Panc1 (cell line): ENCODE measurements around the gene GNA12. TPM values are rescaled to one million over a fixed set of nuclear protein-coding genes. Genes with fewer than 3 reads are reported as not detected.

Experiments used
- ATAC-seq: fragments of 200-7000 bp; cut with Tn5 transposase; 2 replicates; pipeline ENCODE4 v1.9.1; 2020; ENCODE audit warnings: mild to moderate bottlenecking, moderate library complexity
- BruUV-seq: library from RNA; stranded (reverse); fragments of 400-500 nt; replicated peaks from 2 replicates; lab custom pipeline; 2021; lab: Mats Ljungman, UMichigan
- CTCF ChIA-PET: fragments of 300-600 bp; sonication (Branson Sonifier 250); formaldehyde crosslinking; loops from one replicate; lab custom pipeline; 2022; ENCODE audit warnings: antibody characterized with exemption; lab: Charles Lee
- POLR2A ChIA-PET: fragments of 300-600 bp; sonication (Branson Sonifier 250); formaldehyde crosslinking; loops from one replicate; lab custom pipeline; 2022; ENCODE audit warnings: antibody characterized with exemption; lab: Charles Lee
- DNase-seq: peaks from one replicate; pipeline ENCODE4 v3.0.0-alpha.2; 2010; ENCODE audit warnings: low read depth, low spot score
- H3K27ac ChIP-seq: 2 replicates; pipeline ENCODE4 v1.5.1; 2011; ENCODE audit warnings: mild to moderate bottlenecking, low read length, inconsistent platforms
- H3K27me3 ChIP-seq: fragments of 200-500 bp; sonication (Bioruptor generic); 2 replicates; pipeline ENCODE4 v1.6.0; 2014; ENCODE audit warnings: low read length, inconsistent platforms; ENCODE audit not compliant: control insufficient read depth, insufficient read depth
- H3K36me3 ChIP-seq: fragments of 200-500 bp; sonication (Bioruptor generic); 2 replicates; pipeline ENCODE4 v1.5.1; 2014; ENCODE audit warnings: inconsistent platforms, mild to moderate bottlenecking, low read length, moderate library complexity; ENCODE audit not compliant: control insufficient read depth, insufficient read depth
- H3K4me1 ChIP-seq: 2 replicates; pipeline ENCODE4 v1.5.1; 2011; ENCODE audit warnings: inconsistent platforms, mild to moderate bottlenecking, low read length, moderate library complexity; ENCODE audit not compliant: control insufficient read depth, insufficient read depth
- H3K4me3 ChIP-seq, 2 experiments: 2 replicates each; pipeline ENCODE4 v1.5.1; 2011 to 2012; ENCODE audit warnings: low read depth in 2 of 2, low read length in 2 of 2, mild to moderate bottlenecking in 2 of 2, inconsistent platforms in 1 of 2, moderate library complexity in 1 of 2
- H3K9me3 ChIP-seq: fragments of 200-500 bp; sonication (Bioruptor generic); 2 replicates; pipeline ENCODE4 v1.5.1; 2014; ENCODE audit warnings: low read depth, mild to moderate bottlenecking, inconsistent platforms, low read length, moderate library complexity; ENCODE audit not compliant: control insufficient read depth, insufficient read depth
- POLR2AphosphoS5 ChIP-seq: IDR thresholded peaks from 2 replicates; pipeline ENCODE4 v1.6.1; 2012; ENCODE audit warnings: mild to moderate bottlenecking, low read depth, low read length, moderate library complexity
- SIN3A ChIP-seq: IDR thresholded peaks from 2 replicates; pipeline ENCODE4 v1.6.1; 2012; ENCODE audit warnings: low read depth, mild to moderate bottlenecking, low read length, moderate library complexity, borderline replicate concordance; ENCODE audit not compliant: insufficient read depth
- TCF7L2 ChIP-seq: IDR thresholded peaks from 2 replicates; pipeline ENCODE4 v1.6.1; 2011; ENCODE audit warnings: mild to moderate bottlenecking, low read depth, low read length, inconsistent platforms
- in situ Hi-C: cut with HindIII; loops from 2 replicates; pipeline ENCODE4 v1.10.0; 2016; ENCODE audit warnings: low sequenced_read_pairs, low pct_unique_long_range_greater_than_20kb
- intact Hi-C: fragments of 100-400 bp; cut with micrococcal nuclease; formaldehyde crosslinking; loops from one replicate; pipeline ENCODE4 v1.10.0; 2022; ENCODE audit not compliant: unreplicated experiment
- total RNA-seq: library from RNA; stranded (reverse); gene quantifications from one replicate; pipeline ENCODE4 v1.2.1, GENCODE V29; 2021; ENCODE audit not compliant: unreplicated experiment
- TF ChIP-seq, protein P1 (sequence below), 2 experiments: IDR thresholded peaks; 2 replicates each; pipeline ENCODE4 v1.6.1; 2011 to 2012; ENCODE audit warnings: low read depth in 2 of 2, control low read depth in 1 of 2, low read length in 1 of 2, mild to moderate bottlenecking in 1 of 2, moderate library complexity in 1 of 2; ENCODE audit not compliant: insufficient read depth in 1 of 2
- TF ChIP-seq, protein P2 (sequence below): fragments of 450-650 bp; IDR thresholded peaks from 2 replicates; pipeline ENCODE4 v1.5.1; 2017; ENCODE audit warnings: mild to moderate bottlenecking

GNA12 gene
- total RNA-seq, 1 experiment from 2014 or later: 139 TPM

DNA sequence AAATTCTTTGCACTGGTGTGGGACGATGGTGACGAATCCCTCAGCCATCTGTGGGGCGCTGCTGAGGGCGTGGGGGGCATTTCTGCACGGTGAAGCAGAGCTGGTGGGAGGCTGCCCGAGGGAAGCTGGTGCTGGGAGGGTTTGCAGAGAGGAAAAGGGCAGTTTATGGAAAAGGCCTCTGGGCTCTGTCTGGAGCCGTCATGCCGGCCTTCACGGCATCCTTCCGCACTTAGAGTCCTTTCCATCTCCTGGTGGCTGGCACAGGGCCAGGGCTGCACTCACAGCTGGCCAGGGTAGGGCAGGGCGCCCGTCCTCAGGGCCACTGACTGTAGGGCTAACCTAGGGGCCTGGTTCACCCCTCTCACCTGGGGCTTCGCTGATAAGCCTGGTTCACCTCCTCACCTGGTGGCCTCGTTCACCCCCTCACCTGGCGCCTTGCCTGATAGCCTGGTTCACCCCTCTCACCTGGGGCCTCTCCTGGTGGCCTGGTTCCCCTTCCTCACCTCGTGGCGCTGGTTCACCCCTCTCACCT is 156.7 kb downstream of the GNA12 start:
- no TSS peak for BruUV-seq
- Histone ChIP-seq H3K27ac (no peak overlapping the region), H3K4me1 (peaks cover 3% of the 10 kb centered on the region; the same call in 1 of the 2 replicates), H3K36me3 (no peaks in the 10 kb centered on the region), H3K9me3 (no peaks in the 10 kb centered on the region), H3K27me3 (peaks cover 3% of the 10 kb centered on the region; the same call in 1 of the 2 replicates), H3K4me3 (peak overlapping the region; percentile 17 to 23; a peak in 3 of 4 replicates)
- CTCF ChIA-PET: interaction anchor here (0.7 kb wide), 2 partner anchors 33 to 282 kb away, joined by 3 read pairs; no protein-coding TSS in a partner anchor
- DNase-seq (no peak), ATAC-seq (no peak; the same call in 1 of the 2 replicates)
- intact Hi-C loops: loop anchor here (10.0 kb wide), 1 partner anchor 233 kb away; no protein-coding TSS in a partner anchor
- in situ Hi-C loops: no loop called here
- TF ChIP-seq, protein P1, sequence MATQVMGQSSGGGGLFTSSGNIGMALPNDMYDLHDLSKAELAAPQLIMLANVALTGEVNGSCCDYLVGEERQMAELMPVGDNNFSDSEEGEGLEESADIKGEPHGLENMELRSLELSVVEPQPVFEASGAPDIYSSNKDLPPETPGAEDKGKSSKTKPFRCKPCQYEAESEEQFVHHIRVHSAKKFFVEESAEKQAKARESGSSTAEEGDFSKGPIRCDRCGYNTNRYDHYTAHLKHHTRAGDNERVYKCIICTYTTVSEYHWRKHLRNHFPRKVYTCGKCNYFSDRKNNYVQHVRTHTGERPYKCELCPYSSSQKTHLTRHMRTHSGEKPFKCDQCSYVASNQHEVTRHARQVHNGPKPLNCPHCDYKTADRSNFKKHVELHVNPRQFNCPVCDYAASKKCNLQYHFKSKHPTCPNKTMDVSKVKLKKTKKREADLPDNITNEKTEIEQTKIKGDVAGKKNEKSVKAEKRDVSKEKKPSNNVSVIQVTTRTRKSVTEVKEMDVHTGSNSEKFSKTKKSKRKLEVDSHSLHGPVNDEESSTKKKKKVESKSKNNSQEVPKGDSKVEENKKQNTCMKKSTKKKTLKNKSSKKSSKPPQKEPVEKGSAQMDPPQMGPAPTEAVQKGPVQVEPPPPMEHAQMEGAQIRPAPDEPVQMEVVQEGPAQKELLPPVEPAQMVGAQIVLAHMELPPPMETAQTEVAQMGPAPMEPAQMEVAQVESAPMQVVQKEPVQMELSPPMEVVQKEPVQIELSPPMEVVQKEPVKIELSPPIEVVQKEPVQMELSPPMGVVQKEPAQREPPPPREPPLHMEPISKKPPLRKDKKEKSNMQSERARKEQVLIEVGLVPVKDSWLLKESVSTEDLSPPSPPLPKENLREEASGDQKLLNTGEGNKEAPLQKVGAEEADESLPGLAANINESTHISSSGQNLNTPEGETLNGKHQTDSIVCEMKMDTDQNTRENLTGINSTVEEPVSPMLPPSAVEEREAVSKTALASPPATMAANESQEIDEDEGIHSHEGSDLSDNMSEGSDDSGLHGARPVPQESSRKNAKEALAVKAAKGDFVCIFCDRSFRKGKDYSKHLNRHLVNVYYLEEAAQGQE (IDR thresholded peaks at IDR 0.05; ENCODE audit: insufficient read depth in 1 of 2, low read depth in 2 of 2, low read length in 1 of 2): no peak
- TF ChIP-seq TCF7L2 (no peak), POLR2AphosphoS5 (no peak), SIN3A (no peak)
- TF ChIP-seq, protein P2, sequence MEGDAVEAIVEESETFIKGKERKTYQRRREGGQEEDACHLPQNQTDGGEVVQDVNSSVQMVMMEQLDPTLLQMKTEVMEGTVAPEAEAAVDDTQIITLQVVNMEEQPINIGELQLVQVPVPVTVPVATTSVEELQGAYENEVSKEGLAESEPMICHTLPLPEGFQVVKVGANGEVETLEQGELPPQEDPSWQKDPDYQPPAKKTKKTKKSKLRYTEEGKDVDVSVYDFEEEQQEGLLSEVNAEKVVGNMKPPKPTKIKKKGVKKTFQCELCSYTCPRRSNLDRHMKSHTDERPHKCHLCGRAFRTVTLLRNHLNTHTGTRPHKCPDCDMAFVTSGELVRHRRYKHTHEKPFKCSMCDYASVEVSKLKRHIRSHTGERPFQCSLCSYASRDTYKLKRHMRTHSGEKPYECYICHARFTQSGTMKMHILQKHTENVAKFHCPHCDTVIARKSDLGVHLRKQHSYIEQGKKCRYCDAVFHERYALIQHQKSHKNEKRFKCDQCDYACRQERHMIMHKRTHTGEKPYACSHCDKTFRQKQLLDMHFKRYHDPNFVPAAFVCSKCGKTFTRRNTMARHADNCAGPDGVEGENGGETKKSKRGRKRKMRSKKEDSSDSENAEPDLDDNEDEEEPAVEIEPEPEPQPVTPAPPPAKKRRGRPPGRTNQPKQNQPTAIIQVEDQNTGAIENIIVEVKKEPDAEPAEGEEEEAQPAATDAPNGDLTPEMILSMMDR: no peak
- POLR2A ChIA-PET: interaction anchor here (0.7 kb wide), 1 partner anchor 18 kb away, joined by 3 read pairs; no protein-coding TSS in a partner anchor

DNA sequence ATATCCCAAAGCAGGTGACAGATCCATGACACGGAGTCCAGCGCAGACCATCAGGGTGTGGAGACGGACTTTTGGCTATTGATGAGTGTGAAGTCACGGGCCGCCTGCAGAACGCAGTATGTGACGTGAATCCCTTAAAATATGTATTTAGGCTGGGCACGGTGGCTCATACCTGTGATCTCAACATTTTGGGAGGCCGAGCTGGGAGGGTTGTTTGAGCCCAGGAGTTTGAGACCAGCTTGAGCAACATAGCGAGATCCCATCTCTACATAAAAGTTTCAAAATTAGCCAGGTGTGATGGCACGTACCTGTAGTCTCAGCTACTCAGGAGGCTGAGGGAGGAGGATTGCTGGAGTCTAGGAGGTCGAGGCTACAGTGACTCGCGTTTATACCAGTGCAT is 158.0 kb downstream of the GNA12 start:
- Histone ChIP-seq H3K36me3 (no peaks in the 10 kb centered on the region), H3K9me3 (no peaks in the 10 kb centered on the region), H3K27me3 (peaks cover 3% of the 10 kb centered on the region; the same call in 1 of the 2 replicates), H3K4me1 (peaks cover 3% of the 10 kb centered on the region), H3K27ac (no peak overlapping the region), H3K4me3 (no peak overlapping the region)
- ChIA-PET POLR2A (interaction anchor here (0.7 kb wide), 1 partner anchor 170 kb away, joined by 3 read pairs; no protein-coding TSS in a partner anchor), CTCF (interaction anchor here (0.9 kb wide), 1 partner anchor 23 kb away, joined by 5 read pairs; no protein-coding TSS in a partner anchor)
- intact Hi-C loops (loop anchor here (10.0 kb wide), 1 partner anchor 231 kb away; no protein-coding TSS in a partner anchor), in situ Hi-C loops (no loop called here)
- DNase-seq (no peak), ATAC-seq (no peak)
- no TSS peak for BruUV-seq
- TF ChIP-seq SIN3A: no peak
- no peak for TF ChIP-seq TCF7L2
- TF ChIP-seq, protein P1 (IDR thresholded peaks at IDR 0.05; ENCODE audit: insufficient read depth in 1 of 2, low read depth in 2 of 2, low read length in 1 of 2): no peak
- TF ChIP-seq, protein P2: no peak
- no peak for TF ChIP-seq POLR2AphosphoS5
